ENCODE data around the gene TFAP2A. TPM values are rescaled to one million over a fixed set of nuclear protein-coding genes. Genes with fewer than 3 reads are reported as not detected.

The TFAP2A gene
- total RNA-seq = 0.09 and 0.28 TPM in 2 replicates

DNA sequence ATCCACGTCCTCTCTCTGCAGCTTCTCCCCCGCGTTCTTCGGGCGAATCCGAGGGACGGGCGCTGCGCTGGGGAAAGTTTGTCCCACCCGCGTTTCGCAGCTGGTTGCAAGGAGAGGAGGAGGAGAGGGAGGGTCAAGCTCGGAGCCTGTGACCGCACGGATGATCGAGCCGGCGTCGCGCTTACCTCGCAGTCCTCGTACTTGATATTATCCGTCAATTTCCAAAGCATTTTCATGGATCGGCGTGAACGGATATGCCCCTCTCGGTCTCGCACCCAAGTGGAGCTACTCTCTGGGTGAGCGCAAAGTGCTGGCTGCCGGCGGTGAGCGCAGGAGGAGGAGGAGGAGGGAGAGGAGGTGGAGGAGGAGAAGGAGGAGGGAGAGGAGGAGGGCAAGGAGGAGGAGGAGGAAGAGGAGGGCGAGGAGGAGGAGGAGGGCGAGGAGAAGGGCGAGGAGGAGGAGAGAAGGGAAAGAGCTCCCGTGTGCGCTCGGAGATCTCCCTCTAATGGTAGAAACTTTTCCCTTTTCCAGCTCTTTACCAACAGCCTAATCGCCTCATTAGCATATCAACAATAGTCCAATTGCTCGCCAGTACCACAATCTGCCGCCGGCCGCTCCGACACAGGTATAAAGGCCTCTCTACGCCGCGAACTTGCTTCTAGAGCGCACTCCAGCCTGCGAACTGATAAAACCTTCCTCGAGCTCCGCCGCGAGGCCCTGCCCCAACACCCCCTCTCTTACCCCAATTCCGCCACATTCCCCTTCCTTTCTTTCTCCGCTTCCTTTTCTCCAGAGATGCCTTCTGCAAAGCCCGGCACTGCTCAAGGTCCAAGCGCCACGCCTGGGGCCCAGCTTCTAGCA is at the start of gene TFAP2A:
Gene TFAP2A, minus strand, starts transcription at position 319 of the 861 bp plus-strand sequence. Its CDS starts 83 bp downstream, at position 236.

Other genes with a start within 250 kb of the TFAP2A start
- 3.0 and 7.2 TPM in 2 replicates for gene GCNT2, start 106.3 kb upstream of the TFAP2A start, total RNA-seq